Stomach smooth muscle (tissue), 2 donors: ENCODE data around the gene SMPD1.
"Not testable (repeated sequence)": the region's sequence is repeated elsewhere in the genome, so short reads cannot be mapped to it uniquely, and the experiment has no call there.

ENCODE experiments used
- H3K27ac ChIP-seq: one replicate; pipeline ENCODE4 v1.7.0; 2013; ENCODE audit warnings: mild to moderate bottlenecking, low read length, inconsistent platforms
- H3K27me3 ChIP-seq, 2 donors: one replicate each; pipeline ENCODE4 v1.7.0; 2013; ENCODE audit warnings: low read length in 2 of 2; ENCODE audit not compliant: insufficient read depth in 2 of 2, control insufficient read depth in 1 of 2
- H3K36me3 ChIP-seq, 2 donors: one replicate each; pipeline ENCODE4 v1.7.0; 2013; ENCODE audit warnings: low read length in 2 of 2; ENCODE audit not compliant: control insufficient read depth in 2 of 2, insufficient read depth in 2 of 2
- H3K4me1 ChIP-seq: one replicate; pipeline ENCODE4 v1.7.0; 2013; ENCODE audit warnings: low read length; ENCODE audit not compliant: control insufficient read depth, insufficient read depth
- H3K4me3 ChIP-seq, 2 donors: one replicate each; pipeline ENCODE4 v1.7.0; 2013; ENCODE audit warnings: low read length in 2 of 2
- H3K9ac ChIP-seq, 2 donors: one replicate each; pipeline ENCODE4 v1.7.0; 2013; ENCODE audit warnings: low read length in 2 of 2, mild to moderate bottlenecking in 1 of 2
- H3K9me3 ChIP-seq, 2 donors: one replicate each; pipeline ENCODE4 v1.7.0; 2013; ENCODE audit warnings: low read length in 2 of 2; ENCODE audit not compliant: control insufficient read depth in 2 of 2
- donor health status: healthy.
- donor health status: Pancreatic carcinoma.

The SMPD1 gene

DNA sequence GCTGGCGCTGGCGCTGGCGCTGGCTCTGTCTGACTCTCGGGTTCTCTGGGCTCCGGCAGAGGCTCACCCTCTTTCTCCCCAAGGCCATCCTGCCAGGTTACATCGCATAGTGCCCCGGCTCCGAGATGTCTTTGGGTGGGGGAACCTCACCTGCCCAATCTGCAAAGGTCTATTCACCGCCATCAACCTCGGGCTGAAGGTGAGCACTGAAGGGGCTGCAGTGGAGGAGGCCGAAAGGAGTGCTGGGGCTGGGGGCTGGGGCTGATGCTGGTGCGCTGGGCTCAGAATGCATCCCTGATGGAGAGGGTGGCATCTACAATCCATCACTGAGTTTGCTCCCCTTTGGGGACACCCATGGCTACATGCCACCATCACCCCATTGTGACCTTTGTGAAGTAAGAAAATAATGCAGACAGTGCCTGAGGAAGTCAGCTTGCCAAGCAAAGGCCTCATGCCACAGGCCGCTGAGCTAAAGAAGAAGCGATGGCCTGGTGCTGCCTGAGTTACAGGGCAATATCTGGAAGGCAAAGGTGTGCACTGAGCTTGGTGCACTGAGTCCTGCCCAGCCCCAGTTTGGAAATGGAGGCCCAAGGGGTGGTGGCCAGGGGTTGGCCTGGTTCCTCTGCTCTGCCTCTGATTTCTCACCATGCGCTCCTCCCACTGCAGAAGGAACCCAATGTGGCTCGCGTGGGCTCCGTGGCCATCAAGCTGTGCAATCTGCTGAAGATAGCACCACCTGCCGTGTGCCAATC, 620 bp downstream of the SMPD1 start:
- peaks cover 26% of the 10 kb centered on the region for H3K4me1 ChIP-seq
- peaks cover 12 to 22% of the 10 kb centered on the region in 2 donors for H3K36me3 ChIP-seq
- peak overlapping the region; percentile 89 to 96 for H3K4me3 ChIP-seq
- no peaks in the 10 kb centered on the region for H3K27me3 ChIP-seq
- H3K9ac ChIP-seq = peak overlapping the region; percentile 86 to 94
- H3K9me3 ChIP-seq = no peaks in the 10 kb centered on the region
- peak overlapping the region; percentile 88 for H3K27ac ChIP-seq

DNA sequence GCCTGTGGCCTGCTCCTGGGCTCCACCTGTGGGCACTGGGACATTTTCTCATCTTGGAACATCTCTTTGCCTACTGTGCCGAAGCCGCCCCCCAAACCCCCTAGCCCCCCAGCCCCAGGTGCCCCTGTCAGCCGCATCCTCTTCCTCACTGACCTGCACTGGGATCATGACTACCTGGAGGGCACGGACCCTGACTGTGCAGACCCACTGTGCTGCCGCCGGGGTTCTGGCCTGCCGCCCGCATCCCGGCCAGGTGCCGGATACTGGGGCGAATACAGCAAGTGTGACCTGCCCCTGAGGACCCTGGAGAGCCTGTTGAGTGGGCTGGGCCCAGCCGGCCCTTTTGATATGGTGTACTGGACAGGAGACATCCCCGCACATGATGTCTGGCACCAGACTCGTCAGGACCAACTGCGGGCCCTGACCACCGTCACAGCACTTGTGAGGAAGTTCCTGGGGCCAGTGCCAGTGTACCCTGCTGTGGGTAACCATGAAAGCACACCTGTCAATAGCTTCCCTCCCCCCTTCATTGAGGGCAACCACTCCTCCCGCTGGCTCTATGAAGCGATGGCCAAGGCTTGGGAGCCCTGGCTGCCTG, 1.4 kb downstream of the SMPD1 start:
- H3K9ac ChIP-seq = no peak overlapping the region
- no peak overlapping the region for H3K27ac ChIP-seq
- H3K4me3 ChIP-seq = peak overlapping the region in 1 of 2 donors; percentile 89

DNA sequence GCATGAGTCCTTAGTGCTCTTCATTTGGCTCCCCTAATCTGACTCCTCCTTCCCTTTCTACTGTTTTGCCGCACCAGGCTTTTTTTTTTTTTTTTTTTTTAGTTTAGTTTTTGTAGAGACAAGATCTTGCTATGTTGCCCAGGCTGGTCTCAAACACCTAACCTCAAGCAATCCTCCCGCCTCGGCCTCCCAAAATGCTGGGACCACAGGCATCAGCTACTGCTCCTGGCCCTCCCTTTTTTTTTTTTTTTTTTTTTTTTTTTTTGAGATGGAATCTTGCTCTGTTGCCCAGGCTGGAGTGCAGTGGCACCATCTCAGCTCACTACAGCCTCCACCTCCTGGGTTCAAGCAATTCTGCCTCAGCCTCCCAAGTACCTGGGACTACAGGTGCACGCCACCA, 2.0 kb downstream of the SMPD1 start:
- H3K27ac ChIP-seq, H3K4me3 ChIP-seq, H3K9me3 ChIP-seq, H3K9ac ChIP-seq, H3K27me3 ChIP-seq: not testable (repeated sequence)
- peaks cover 26% of the 10 kb centered on the region for H3K4me1 ChIP-seq
- H3K36me3 ChIP-seq = peaks cover 15 to 22% of the 10 kb centered on the region in 2 donors

More for the DNA sequence above, 1.4 kb downstream of the SMPD1 start:
- peaks cover 12 to 22% of the 10 kb centered on the region in 2 donors for H3K36me3 ChIP-seq
- peaks cover 26% of the 10 kb centered on the region for H3K4me1 ChIP-seq
- no peaks in the 10 kb centered on the region for H3K9me3 ChIP-seq
- H3K27me3 ChIP-seq = no peaks in the 10 kb centered on the region

DNA sequence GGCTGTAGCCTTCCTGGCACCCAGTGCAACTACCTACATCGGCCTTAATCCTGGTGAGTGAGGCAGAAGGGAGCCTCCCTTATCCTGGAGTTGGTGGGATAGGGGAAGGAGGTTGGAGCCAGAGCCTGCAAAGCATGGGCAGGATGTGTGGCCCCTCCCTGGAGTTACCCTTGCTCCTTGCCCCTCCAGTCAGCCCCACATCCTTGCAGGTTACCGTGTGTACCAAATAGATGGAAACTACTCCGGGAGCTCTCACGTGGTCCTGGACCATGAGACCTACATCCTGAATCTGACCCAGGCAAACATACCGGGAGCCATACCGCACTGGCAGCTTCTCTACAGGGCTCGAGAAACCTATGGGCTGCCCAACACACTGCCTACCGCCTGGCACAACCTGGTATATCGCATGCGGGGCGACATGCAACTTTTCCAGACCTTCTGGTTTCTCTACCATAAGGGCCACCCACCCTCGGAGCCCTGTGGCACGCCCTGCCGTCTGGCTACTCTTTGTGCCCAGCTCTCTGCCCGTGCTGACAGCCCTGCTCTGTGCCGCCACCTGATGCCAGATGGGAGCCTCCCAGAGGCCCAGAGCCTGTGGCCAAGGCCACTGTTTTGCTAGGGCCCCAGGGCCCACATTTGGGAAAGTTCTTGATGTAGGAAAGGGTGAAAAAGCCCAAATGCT, 3.9 kb downstream of the SMPD1 start:
- Histone ChIP-seq H3K9ac (peak overlapping the region in 1 of 2 donors; percentile 5), H3K9me3 (no peaks in the 10 kb centered on the region), H3K4me3 (no peak overlapping the region), H3K36me3 (peaks cover 23 to 25% of the 10 kb centered on the region in 2 donors), H3K4me1 (peaks cover 29% of the 10 kb centered on the region), H3K27ac (no peak overlapping the region), H3K27me3 (no peaks in the 10 kb centered on the region)

DNA sequence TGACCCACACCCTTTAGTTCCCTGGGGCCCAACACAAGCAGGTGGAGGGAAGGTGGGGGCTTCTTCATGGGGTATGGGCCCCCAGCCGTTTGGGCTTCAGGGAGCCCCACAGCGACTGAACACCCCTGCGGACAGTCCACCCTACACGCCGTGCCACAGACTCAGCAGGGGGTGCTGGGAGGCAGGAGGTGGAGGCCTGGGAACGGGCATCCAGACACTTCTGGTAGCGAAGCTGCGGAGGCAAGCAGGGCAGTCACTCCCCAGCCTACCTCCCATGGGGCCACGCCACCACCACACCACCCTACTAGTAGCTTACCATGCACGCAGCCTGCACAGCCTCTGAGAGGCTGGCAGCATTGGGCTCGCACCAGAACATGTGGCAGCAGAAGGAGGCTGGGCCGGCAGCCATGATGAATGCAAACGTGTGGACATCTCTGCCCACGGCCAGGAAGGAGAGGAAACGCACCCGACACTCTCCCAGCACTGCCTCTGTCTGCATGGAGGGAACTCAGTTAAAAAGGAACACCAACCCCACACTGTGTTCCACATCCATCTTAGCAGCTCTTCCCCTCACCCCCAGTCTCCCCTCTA, 5.3 kb downstream of the SMPD1 start:
- H3K9ac ChIP-seq = no peak overlapping the region
- H3K27ac ChIP-seq = no peak overlapping the region
- peaks cover 24 to 29% of the 10 kb centered on the region in 2 donors for H3K36me3 ChIP-seq
- H3K4me3 ChIP-seq = no peak overlapping the region
- H3K27me3 ChIP-seq = no peaks in the 10 kb centered on the region
- H3K9me3 ChIP-seq = no peaks in the 10 kb centered on the region
- H3K4me1 ChIP-seq = peaks cover 22% of the 10 kb centered on the region

DNA sequence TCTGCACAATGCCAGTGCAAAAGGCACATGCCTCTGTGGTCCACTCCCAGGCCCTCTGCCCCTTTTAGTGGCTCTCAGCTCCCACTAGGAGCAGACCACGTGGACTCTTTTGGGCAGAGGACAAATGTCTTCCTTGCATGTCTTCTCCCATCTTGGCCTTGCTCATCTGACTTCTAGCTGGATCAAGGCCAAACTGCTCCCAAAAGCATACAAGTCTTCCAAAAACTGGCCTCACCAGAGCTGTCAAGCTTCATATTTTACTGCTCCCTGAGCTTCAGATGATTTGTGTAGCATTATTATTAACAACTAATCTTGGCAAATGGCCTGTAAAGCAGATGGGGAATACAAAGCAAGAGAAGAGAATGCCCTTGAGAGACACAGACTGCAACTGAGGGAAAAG, 6.9 kb downstream of the SMPD1 start:
- Histone ChIP-seq H3K27me3 (no peaks in the 10 kb centered on the region), H3K27ac (no peak overlapping the region), H3K9me3 (no peaks in the 10 kb centered on the region), H3K36me3 (peaks cover 38 to 42% of the 10 kb centered on the region in 2 donors), H3K4me1 (peaks cover 8% of the 10 kb centered on the region), H3K9ac (no peak overlapping the region), H3K4me3 (no peak overlapping the region)

DNA sequence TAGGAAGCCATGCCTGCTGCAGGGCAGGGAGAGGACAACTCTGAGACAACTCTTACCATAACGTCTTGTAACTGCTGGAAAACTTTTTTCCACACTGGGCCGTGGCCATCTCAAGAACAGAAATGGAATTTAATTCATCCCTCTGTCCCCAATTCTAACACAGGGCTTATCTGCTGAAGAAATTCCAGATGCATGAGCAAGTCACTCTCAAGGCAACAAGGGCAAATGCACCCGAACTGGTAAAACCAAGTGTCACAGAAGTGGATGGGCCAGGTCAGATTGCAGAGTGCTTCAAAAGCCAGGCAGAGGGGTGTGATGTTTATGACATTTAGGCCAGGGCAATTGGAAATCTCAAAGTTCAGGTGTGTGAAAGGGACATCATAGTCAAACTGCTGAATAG, 7.4 kb downstream of the SMPD1 start:
- no peaks in the 10 kb centered on the region for H3K27me3 ChIP-seq
- no peak overlapping the region for H3K27ac ChIP-seq
- peaks cover 8% of the 10 kb centered on the region for H3K4me1 ChIP-seq
- H3K9me3 ChIP-seq = no peaks in the 10 kb centered on the region
- peaks cover 41 to 44% of the 10 kb centered on the region in 2 donors for H3K36me3 ChIP-seq
- H3K9ac ChIP-seq = no peak overlapping the region
- no peak overlapping the region for H3K4me3 ChIP-seq

DNA sequence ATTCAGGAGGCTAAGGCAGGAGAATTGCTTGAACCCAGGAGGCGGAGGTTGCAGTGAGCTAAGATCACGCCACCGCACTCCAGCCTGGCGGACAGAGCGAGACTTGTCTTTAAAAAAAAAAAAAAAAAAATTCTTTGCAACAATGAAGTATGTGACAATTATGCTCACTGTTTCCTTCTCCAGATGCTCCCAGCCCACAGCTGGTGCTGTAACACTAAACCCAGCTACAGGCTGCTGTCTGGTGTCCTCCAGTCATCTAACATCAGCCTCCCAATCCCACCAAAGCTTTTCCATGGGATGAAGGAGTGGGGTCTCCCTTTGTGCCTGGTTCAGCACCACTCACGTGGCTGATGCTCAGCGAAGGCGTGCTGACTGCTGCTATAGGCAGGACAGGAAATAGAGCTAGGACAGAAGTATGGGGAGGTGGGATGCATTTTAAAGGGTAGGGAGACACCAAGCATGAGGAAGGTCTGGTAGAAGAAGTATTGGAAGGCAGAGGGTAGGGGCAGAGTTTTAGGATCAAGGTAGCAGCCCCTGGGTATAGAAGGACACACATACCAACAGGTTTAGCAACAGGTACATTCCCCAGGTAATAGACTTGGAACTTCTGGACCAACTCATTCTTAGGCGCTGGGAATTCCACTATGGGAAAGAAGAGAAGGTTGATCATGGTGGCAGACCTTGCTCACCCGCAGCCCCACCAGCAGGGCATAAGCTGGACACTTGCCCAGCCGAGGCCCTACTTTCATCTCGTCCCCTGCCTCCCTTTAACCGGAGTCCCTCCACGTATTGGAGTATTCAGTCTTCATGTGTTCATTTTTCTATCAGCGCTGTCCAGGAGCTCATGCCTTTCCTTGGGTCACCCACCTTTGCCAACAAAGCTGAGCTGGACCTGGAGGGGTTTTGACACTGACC, 10.4 kb downstream of the SMPD1 start:
- no peaks in the 10 kb centered on the region for H3K9me3 ChIP-seq

DNA sequence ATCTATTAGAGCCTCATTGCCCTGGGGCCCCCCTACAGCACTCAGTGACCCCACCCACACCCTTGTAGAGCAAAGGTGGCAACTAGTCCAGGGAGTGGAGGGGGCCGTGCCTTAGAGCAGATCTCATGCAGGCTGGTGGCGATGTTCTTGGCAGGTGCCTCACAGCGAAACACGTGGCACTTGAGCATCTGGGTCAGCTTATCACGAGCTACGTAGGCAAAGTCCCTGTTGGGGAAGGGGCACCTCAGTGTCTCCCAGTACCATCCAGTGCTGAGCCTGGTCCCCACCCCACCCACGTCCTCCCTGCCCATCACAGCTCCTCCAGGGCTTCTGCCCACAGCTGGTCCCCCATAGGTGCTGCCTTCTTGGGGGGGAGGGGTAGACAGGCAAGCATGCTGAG, 11.2 kb downstream of the SMPD1 start:
- Histone ChIP-seq H3K4me1 (peaks cover 7% of the 10 kb centered on the region), H3K9ac (no peak overlapping the region), H3K36me3 (peaks cover 26 to 38% of the 10 kb centered on the region in 2 donors), H3K27ac (no peak overlapping the region), H3K27me3 (no peaks in the 10 kb centered on the region), H3K9me3 (no peaks in the 10 kb centered on the region), H3K4me3 (no peak overlapping the region)

More for the DNA sequence above, 10.4 kb downstream of the SMPD1 start:
- peaks cover 7% of the 10 kb centered on the region for H3K4me1 ChIP-seq
- no peaks in the 10 kb centered on the region for H3K27me3 ChIP-seq
- H3K4me3 ChIP-seq = no peak overlapping the region
- no peak overlapping the region for H3K27ac ChIP-seq
- H3K9ac ChIP-seq = no peak overlapping the region
- H3K36me3 ChIP-seq = peaks cover 26 to 38% of the 10 kb centered on the region in 2 donors

DNA sequence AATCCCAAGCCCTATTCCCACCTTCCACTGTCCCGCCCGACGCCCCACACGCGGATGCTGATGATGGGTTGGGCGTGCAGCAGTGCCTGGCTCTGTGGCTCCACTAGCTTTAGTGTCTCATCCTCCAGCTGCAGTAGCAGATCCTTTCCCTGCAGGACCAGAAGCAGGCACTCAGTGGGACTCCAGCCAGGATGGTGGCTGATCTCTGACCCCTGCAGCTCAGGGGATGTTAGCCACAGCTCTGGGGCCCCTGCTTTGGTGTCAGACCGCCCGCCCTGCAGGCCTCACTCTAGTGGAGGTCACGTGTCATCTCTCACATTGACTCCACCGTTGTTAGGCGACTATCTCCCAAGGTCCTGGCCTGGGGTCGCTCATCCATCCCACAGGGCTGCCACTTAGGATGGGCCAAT, 11.8 kb downstream of the SMPD1 start:
- Histone ChIP-seq H3K4me1 (peaks cover 10% of the 10 kb centered on the region), H3K9me3 (no peaks in the 10 kb centered on the region), H3K36me3 (peaks cover 26 to 36% of the 10 kb centered on the region in 2 donors), H3K4me3 (no peak overlapping the region), H3K9ac (no peak overlapping the region), H3K27ac (no peak overlapping the region), H3K27me3 (no peaks in the 10 kb centered on the region)
